Liver (tissue), 3 donors: Measurements from ENCODE around the gene FGR.

ENCODE experiments used
- GABPA ChIP-seq, 2 donors: IDR thresholded peaks in 1 of 2; conservative IDR thresholded peaks in 1 of 2; 2 replicates each; pipeline ENCODE4 v1.6.1; 2016; ENCODE audit warnings: antibody characterized with exemption in 2 of 2, mild to moderate bottlenecking in 1 of 2, moderate library complexity in 1 of 2
- TF ChIP-seq, protein P1 (sequence below): fragments of 150-350 bp; IDR thresholded peaks from 2 replicates; pipeline ENCODE4 v1.5.1; 2017; ENCODE audit warnings: improper control_type of control experiment, low read depth, low read length; ENCODE audit not compliant: missing input control
- donor health status: healthy.
- donor health status: healthy.

DNA sequence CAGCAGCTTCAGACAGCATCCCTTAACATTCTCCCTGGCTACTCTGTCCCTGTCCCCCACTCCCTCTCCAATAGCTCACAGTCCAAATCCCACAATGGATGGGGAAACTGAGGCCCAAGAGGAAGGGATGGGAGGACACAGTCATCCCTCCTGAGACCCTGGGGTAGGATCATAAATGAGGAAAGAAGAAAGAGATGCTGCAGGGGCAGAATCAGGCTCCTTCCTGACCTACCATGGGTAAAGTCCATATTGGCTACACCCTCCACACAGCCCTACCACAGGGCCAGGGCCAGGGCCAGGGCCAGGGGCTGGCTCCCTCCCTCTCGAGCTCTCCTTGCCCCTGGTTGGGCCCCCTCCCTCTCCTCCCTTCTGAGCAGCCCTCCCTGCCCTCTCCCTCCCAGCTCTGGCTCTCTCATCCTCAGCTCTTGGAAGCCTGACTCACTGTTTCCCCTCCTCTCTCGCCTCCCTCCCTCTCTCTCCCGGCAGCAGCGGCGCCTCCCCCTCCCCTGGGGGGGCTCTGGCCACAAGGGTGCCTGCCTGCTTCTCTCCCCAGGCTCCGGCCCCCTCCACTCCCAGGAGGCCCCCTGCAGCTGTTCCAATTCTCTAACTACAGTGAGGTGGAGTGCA, 36.0 kb downstream of the FGR start:
- TF ChIP-seq, protein P1, sequence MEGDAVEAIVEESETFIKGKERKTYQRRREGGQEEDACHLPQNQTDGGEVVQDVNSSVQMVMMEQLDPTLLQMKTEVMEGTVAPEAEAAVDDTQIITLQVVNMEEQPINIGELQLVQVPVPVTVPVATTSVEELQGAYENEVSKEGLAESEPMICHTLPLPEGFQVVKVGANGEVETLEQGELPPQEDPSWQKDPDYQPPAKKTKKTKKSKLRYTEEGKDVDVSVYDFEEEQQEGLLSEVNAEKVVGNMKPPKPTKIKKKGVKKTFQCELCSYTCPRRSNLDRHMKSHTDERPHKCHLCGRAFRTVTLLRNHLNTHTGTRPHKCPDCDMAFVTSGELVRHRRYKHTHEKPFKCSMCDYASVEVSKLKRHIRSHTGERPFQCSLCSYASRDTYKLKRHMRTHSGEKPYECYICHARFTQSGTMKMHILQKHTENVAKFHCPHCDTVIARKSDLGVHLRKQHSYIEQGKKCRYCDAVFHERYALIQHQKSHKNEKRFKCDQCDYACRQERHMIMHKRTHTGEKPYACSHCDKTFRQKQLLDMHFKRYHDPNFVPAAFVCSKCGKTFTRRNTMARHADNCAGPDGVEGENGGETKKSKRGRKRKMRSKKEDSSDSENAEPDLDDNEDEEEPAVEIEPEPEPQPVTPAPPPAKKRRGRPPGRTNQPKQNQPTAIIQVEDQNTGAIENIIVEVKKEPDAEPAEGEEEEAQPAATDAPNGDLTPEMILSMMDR: no peak
- no peak for TF ChIP-seq GABPA (IDR thresholded peaks at IDR 0.05 in 1 of 2, conservative IDR thresholded peaks at IDR 0.05 in 1 of 2)
